ENCODE measurements around the gene CPSF4.

- no peak for TF ChIP-seq POLR2A (IDR thresholded peaks at IDR 0.05)
- no peak for TF ChIP-seq CTCF (IDR thresholded peaks at IDR 0.05)
- TF ChIP-seq POLR2AphosphoS5 (IDR thresholded peaks at IDR 0.05): no peak
Measured at GRCh38 chr7:99478464-99479440, 40.0 kb downstream of the CPSF4 start.

Data from stomach (tissue), 4 donors.